GM13977 (cell line): Measurements from ENCODE around the gene IKZF2.

Source experiments
- DNase-seq: peaks from one replicate; pipeline ENCODE4 v3.0.0; 2012; ENCODE audit warnings: low spot score
- CTCF ChIP-seq: IDR thresholded peaks from 2 replicates; pipeline ENCODE4 v1.5.1; 2012; ENCODE audit warnings: mild to moderate bottlenecking, control low read depth; ENCODE audit not compliant: insufficient read depth; ENCODE audit errors: extremely low read depth, missing control alignments
- in situ Hi-C: fragments of 300-500 bp; cut with MboI; formaldehyde crosslinking; loops from one replicate; pipeline ENCODE4 v1.12.0; 2022; ENCODE audit warnings: low sequenced_read_pairs, low pct_unique_long_range_greater_than_20kb, mixed read lengths, inconsistent platforms; ENCODE audit not compliant: unreplicated experiment

IKZF2 gene

GRCh38 chr2:212994976-212995375, 156.4 kb downstream of the IKZF2 start:
- DNase-seq: no peak
- in situ Hi-C loops: no loop called here
- no peak for TF ChIP-seq CTCF

- DNase-seq: no peak
- no peak for TF ChIP-seq CTCF
- in situ Hi-C loops: no loop called here
These were observed 160.3 kb downstream of the IKZF2 start for GRCh38 chr2:212991120-212991519.

GRCh38 chr2:212990697-212991096, 160.7 kb downstream of the IKZF2 start:
- DNase-seq: no peak
- in situ Hi-C loops: no loop called here
- no peak for TF ChIP-seq CTCF

- no peak for TF ChIP-seq CTCF
These were observed 163.9 kb downstream of the IKZF2 start for GRCh38 chr2:212987492-212987891.

GRCh38 chr2:212984129-212984528, 167.3 kb downstream of the IKZF2 start:
- in situ Hi-C loops: no loop called here
- no peak for TF ChIP-seq CTCF
- DNase-seq: no peak

More at GRCh38 chr2:212987492-212987891, 163.9 kb downstream of the IKZF2 start:
- no peak for DNase-seq
- in situ Hi-C loops: no loop called here

- DNase-seq: no peak
- in situ Hi-C loops: no loop called here
- no peak for TF ChIP-seq CTCF
These were observed 171.6 kb downstream of the IKZF2 start for GRCh38 chr2:212979799-212980198.
